HL-60 (cell line): Measurements from ENCODE around the gene KCNK15.

Experiments used
- DNase-seq, 2 experiments: peaks; one replicate each; pipeline ENCODE4 v3.0.0-alpha.2; 2010 to 2020; ENCODE audit warnings: low read depth in 1 of 2, low spot score in 1 of 2
- H3K27ac ChIP-seq: fragments of 250-450 bp; sonication (Bioruptor Pico); replicated peaks from 2 replicates; pipeline ENCODE4 v1.5.1; 2020; ENCODE audit warnings: mild to moderate bottlenecking, moderate library complexity
- H3K27me3 ChIP-seq: fragments of 250-450 bp; sonication (Bioruptor Pico); 2 replicates; pipeline ENCODE4 v1.5.1; 2021; ENCODE audit warnings: mild to moderate bottlenecking, moderate library complexity; ENCODE audit not compliant: insufficient read depth, poor library complexity, severe bottlenecking
- H3K4me3 ChIP-seq: replicated peaks from 2 replicates; pipeline ENCODE4 v1.5.1; 2011; ENCODE audit warnings: mild to moderate bottlenecking, control low read depth, low read length; ENCODE audit not compliant: insufficient read depth
- GABPA ChIP-seq: IDR thresholded peaks from 2 replicates; pipeline ENCODE4 v1.6.1; 2012; ENCODE audit warnings: low read depth
- POLR2AphosphoS5 ChIP-seq: IDR thresholded peaks from 2 replicates; pipeline ENCODE4 v1.6.1; 2012; ENCODE audit warnings: low read depth
- SPI1 ChIP-seq: IDR thresholded peaks from 2 replicates; pipeline ENCODE4 v1.6.1; 2012; ENCODE audit warnings: low read depth, mild to moderate bottlenecking, borderline replicate concordance
- TF ChIP-seq, protein P1 (sequence below): IDR thresholded peaks from 2 replicates; pipeline ENCODE4 v1.6.1; 2012; ENCODE audit warnings: low read depth; ENCODE audit not compliant: insufficient replicate concordance
- TF ChIP-seq, protein P2 (sequence below): IDR thresholded peaks from one replicate; pipeline ENCODE4 v1.5.1; 2011; ENCODE audit warnings: low read length, control low read depth, inconsistent platforms; ENCODE audit not compliant: insufficient read depth

The KCNK15 gene

DNA sequence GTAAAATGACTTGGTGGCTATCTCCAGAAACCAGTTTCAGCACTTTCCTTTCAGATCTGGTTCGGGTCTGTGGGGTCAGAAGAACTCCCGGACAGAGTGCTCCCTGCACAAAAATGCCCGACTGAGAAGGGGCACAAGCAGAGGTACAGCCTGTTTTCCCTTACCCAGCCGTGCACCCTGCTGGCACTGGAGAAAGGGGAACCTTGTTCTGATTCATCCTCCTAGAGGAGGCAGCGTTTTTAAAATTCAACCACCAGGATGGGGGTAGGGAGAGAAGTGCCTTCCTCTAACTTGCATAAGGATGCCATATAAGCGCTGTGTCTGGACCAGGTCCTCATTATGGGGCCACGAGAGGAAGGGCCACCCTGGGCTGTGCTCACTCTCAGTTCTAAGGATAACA is 47.1 kb downstream of the KCNK15 start:
- Histone ChIP-seq H3K27ac (no peak overlapping the region), H3K4me3 (no peak overlapping the region), H3K27me3 (peaks cover 2% of the 10 kb centered on the region)
- DNase-seq = peak in 1 of 2 experiments; percentile 20
- no peak for TF ChIP-seq GABPA
- no peak for TF ChIP-seq SPI1
- TF ChIP-seq, protein P1, sequence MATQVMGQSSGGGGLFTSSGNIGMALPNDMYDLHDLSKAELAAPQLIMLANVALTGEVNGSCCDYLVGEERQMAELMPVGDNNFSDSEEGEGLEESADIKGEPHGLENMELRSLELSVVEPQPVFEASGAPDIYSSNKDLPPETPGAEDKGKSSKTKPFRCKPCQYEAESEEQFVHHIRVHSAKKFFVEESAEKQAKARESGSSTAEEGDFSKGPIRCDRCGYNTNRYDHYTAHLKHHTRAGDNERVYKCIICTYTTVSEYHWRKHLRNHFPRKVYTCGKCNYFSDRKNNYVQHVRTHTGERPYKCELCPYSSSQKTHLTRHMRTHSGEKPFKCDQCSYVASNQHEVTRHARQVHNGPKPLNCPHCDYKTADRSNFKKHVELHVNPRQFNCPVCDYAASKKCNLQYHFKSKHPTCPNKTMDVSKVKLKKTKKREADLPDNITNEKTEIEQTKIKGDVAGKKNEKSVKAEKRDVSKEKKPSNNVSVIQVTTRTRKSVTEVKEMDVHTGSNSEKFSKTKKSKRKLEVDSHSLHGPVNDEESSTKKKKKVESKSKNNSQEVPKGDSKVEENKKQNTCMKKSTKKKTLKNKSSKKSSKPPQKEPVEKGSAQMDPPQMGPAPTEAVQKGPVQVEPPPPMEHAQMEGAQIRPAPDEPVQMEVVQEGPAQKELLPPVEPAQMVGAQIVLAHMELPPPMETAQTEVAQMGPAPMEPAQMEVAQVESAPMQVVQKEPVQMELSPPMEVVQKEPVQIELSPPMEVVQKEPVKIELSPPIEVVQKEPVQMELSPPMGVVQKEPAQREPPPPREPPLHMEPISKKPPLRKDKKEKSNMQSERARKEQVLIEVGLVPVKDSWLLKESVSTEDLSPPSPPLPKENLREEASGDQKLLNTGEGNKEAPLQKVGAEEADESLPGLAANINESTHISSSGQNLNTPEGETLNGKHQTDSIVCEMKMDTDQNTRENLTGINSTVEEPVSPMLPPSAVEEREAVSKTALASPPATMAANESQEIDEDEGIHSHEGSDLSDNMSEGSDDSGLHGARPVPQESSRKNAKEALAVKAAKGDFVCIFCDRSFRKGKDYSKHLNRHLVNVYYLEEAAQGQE = no peak
- TF ChIP-seq, protein P2, sequence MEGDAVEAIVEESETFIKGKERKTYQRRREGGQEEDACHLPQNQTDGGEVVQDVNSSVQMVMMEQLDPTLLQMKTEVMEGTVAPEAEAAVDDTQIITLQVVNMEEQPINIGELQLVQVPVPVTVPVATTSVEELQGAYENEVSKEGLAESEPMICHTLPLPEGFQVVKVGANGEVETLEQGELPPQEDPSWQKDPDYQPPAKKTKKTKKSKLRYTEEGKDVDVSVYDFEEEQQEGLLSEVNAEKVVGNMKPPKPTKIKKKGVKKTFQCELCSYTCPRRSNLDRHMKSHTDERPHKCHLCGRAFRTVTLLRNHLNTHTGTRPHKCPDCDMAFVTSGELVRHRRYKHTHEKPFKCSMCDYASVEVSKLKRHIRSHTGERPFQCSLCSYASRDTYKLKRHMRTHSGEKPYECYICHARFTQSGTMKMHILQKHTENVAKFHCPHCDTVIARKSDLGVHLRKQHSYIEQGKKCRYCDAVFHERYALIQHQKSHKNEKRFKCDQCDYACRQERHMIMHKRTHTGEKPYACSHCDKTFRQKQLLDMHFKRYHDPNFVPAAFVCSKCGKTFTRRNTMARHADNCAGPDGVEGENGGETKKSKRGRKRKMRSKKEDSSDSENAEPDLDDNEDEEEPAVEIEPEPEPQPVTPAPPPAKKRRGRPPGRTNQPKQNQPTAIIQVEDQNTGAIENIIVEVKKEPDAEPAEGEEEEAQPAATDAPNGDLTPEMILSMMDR = no peak
- TF ChIP-seq POLR2AphosphoS5 = no peak

DNA sequence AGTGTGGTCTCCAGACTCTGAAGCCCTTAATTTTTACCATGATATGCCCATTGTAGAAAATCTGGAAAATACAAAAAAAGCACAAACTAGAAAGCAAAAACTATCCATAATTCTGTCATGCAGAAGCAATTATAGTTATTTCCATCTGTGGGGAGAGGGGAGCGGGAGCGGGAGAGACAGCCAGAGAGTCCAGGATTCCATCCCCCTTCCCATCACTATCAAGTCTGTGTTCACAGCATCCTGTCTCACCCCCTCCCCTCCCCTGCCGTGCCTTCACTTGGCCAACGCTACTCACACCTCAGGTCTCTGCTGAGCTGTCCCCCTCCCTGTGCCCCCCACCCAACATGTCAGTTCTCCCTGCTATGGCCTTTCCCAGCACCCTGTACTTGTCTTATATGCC is 50.2 kb downstream of the KCNK15 start:
- peaks cover 2% of the 10 kb centered on the region for H3K27me3 ChIP-seq
- no peak overlapping the region for H3K27ac ChIP-seq
- no peak overlapping the region for H3K4me3 ChIP-seq
- no peak for DNase-seq
- TF ChIP-seq SPI1 = no peak

DNA sequence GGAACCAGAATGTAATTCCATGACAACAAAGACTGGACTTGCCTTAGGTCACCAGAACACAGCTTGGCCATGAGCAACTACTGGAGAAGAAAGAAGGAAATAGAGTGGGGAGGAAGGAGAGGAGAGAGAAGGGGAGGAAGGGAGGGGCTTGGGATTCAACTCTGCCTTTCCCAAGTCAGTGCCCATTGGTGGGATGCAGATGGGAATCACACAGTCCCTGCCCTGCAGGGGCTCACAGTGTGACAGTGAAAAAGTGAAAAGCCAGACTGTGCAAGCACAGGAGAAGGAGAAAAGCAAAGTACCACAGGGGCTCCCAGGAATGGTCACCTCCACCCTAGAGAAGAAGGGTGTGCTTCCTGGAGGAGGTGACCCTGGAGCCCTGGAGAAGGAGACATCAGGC is 50.6 kb downstream of the KCNK15 start:
- DNase-seq = no peak
- no peaks in the 10 kb centered on the region for H3K27me3 ChIP-seq
- H3K4me3 ChIP-seq = no peak overlapping the region
- H3K27ac ChIP-seq = no peak overlapping the region
- TF ChIP-seq, protein P1 = no peak
- TF ChIP-seq, protein P2 = no peak
- TF ChIP-seq SPI1 (no peak), POLR2AphosphoS5 (no peak), GABPA (no peak)

DNA sequence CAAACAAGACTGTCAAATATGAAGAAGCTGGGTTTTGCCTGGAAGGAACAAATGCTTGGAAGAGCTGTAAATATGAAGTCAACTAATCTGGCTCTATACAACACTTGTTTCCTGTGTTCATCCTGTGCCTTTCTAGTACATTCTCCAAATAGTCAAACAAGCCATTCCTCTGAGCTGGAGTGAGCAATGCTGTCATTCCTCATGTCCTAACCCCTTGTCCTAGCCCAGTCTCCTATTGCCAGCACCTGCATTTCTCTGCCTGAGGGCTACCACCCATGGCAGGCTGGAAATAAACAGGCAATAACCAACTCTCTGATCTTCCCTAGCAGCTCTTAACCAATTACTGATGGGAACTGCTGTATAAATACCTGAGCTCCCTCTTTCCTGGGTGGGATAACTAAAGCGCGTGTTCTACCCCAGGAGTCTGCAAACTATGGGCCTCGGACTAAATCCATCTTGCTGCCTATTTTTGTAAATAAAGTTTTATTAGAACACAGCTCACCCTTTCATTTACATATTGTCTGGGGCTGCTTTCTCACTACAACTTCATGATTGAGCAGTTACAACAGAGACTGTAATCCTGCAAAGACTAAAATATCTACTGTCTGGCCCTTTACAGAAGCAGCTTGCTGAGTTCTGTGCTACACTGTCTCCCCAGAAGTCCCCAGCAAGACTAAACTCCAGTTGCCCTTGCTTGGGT is 51.2 kb downstream of the KCNK15 start:
- TF ChIP-seq, protein P2 = no peak
- DNase-seq = no peak
- no peak overlapping the region for H3K27ac ChIP-seq
- no peaks in the 10 kb centered on the region for H3K27me3 ChIP-seq
- no peak overlapping the region for H3K4me3 ChIP-seq
